ENCODE measurements around the gene C3orf20.

DNA sequence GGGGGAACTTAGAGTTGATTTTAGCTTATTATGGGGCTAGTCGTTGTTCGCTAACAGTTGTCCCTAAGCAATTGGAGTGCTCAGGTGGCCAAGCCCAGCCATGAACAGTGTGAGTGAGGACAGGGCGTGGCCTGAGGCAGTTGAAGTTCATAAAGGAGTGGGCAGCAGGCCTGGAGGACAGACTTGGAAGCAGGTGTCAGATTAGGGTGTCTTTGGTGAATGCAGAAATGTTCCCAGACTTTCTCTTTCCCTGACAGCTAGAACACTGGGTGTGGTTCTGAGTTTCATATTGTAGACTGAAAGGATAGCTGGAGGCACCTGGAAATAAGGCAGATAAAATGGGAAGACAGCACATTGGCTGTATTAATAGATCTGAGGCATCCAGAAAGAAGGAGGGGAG, 84.0 kb downstream of the C3orf20 start:
- TF ChIP-seq CTCF (conservative IDR thresholded peaks at IDR 0.05; ENCODE audit: low read depth in 2 of 2), result no peak
- TF ChIP-seq EZH2phosphoT487 (IDR thresholded peaks at IDR 0.05; ENCODE audit: unreplicated experiment), result no peak
- TF ChIP-seq EZH2 (IDR thresholded peaks at IDR 0.05; ENCODE audit: low read depth, unreplicated experiment), result no peak
- no peak for TF ChIP-seq ZNF331 (CRISPR knock-in tag; IDR thresholded peaks at IDR 0.05; ENCODE audit: low read depth)
- no peak for TF ChIP-seq JUNB (IDR thresholded peaks at IDR 0.05; ENCODE audit: unreplicated experiment)
- no peak for TF ChIP-seq POLR2AphosphoS5 (IDR thresholded peaks at IDR 0.05; ENCODE audit: low read depth)
